C4-2B (cell line): ENCODE data around the gene SKA2.
A peak's percentile ranks its signal among the peaks of the same experiment; 100 is the strongest.

Experiments
- H3K27ac ChIP-seq: fragments of 450-650 bp; 2 replicates; pipeline ENCODE4 v1.5.1; 2017
- ZFX ChIP-seq: fragments of 450-650 bp; IDR thresholded peaks from 2 replicates; pipeline ENCODE4 v1.6.1; 2017
- TF ChIP-seq, protein P1 (sequence below): fragments of 450-650 bp; conservative IDR thresholded peaks from 2 replicates; pipeline ENCODE4 v1.5.1; 2017; ENCODE audit warnings: mild to moderate bottlenecking

The SKA2 gene

GRCh38 chr17:59108400-59109102 is 46.4 kb downstream of the SKA2 start:
- TF ChIP-seq, protein P1, sequence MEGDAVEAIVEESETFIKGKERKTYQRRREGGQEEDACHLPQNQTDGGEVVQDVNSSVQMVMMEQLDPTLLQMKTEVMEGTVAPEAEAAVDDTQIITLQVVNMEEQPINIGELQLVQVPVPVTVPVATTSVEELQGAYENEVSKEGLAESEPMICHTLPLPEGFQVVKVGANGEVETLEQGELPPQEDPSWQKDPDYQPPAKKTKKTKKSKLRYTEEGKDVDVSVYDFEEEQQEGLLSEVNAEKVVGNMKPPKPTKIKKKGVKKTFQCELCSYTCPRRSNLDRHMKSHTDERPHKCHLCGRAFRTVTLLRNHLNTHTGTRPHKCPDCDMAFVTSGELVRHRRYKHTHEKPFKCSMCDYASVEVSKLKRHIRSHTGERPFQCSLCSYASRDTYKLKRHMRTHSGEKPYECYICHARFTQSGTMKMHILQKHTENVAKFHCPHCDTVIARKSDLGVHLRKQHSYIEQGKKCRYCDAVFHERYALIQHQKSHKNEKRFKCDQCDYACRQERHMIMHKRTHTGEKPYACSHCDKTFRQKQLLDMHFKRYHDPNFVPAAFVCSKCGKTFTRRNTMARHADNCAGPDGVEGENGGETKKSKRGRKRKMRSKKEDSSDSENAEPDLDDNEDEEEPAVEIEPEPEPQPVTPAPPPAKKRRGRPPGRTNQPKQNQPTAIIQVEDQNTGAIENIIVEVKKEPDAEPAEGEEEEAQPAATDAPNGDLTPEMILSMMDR: no peak
- no peak for TF ChIP-seq ZFX
- H3K27ac ChIP-seq: no peak overlapping the region

GRCh38 chr17:59107306-59107670 is 47.7 kb downstream of the SKA2 start:
- no peak for TF ChIP-seq ZFX
- TF ChIP-seq, protein P1: no peak
- H3K27ac ChIP-seq: peak overlapping the region; percentile 92

- TF ChIP-seq, protein P1: no peak; the same call in 1 of the 2 replicates
- TF ChIP-seq ZFX: peak; percentile 17; the same call in 1 of the 2 replicates
- peak within 1 kb of the TSS; percentile 92 for H3K27ac ChIP-seq
Observed at GRCh38 chr17:59106463-59107305, 48.3 kb downstream of the SKA2 start, which contains the start of gene TRIM37. Gene TRIM37 (minus strand): TSS chr17:59106880. CDS start chr17:59106461, 419 bp downstream.

GRCh38 chr17:59105852-59106462 is 49.0 kb downstream of the SKA2 start:
- TF ChIP-seq, protein P1: no peak
- TF ChIP-seq ZFX: no peak
- H3K27ac ChIP-seq: peak overlapping the region; percentile 92

GRCh38 chr17:59101178-59101577 is 53.8 kb downstream of the SKA2 start:
- no peak overlapping the region for H3K27ac ChIP-seq

DNA sequence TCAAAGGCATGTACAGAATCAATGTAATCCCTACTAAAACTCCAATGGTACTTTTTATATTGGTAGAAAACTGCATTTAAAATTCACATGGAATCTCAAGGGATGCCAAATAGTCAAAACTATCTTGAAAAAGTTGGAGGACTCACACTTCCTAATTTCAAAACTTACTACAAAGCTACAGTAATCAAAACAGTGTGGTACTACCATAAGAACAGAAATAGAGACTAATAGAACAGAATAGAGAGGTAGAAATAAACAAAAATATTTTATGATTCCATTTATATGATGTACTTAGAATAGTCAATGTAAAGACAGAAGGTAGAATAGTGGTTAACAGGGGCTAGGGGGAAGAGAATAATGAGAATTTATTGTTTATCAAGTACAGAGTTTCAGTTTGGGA is 57.1 kb downstream of the SKA2 start:
- H3K27ac ChIP-seq: no peak overlapping the region
- no peak for TF ChIP-seq ZFX
- TF ChIP-seq, protein P1: no peak

More at GRCh38 chr17:59101178-59101577, 53.8 kb downstream of the SKA2 start:
- no peak for TF ChIP-seq ZFX
- TF ChIP-seq, protein P1: no peak
